NB4 (cell line): Measurements from ENCODE around the gene GPATCH4.

Experiments used
- CTCF ChIP-seq: IDR thresholded peaks from one replicate; pipeline ENCODE4 v1.5.1; 2012; ENCODE audit warnings: low read depth, low read length
- POLR2A ChIP-seq: IDR thresholded peaks from 2 replicates; pipeline ENCODE4 v1.6.1; 2011; ENCODE audit warnings: mild to moderate bottlenecking; ENCODE audit not compliant: insufficient read length; ENCODE audit errors: extremely low read depth
- TF ChIP-seq, protein P1 (sequence below): IDR thresholded peaks from 2 replicates; pipeline ENCODE4 v1.6.1; 2011; ENCODE audit warnings: low read depth, low read length

DNA sequence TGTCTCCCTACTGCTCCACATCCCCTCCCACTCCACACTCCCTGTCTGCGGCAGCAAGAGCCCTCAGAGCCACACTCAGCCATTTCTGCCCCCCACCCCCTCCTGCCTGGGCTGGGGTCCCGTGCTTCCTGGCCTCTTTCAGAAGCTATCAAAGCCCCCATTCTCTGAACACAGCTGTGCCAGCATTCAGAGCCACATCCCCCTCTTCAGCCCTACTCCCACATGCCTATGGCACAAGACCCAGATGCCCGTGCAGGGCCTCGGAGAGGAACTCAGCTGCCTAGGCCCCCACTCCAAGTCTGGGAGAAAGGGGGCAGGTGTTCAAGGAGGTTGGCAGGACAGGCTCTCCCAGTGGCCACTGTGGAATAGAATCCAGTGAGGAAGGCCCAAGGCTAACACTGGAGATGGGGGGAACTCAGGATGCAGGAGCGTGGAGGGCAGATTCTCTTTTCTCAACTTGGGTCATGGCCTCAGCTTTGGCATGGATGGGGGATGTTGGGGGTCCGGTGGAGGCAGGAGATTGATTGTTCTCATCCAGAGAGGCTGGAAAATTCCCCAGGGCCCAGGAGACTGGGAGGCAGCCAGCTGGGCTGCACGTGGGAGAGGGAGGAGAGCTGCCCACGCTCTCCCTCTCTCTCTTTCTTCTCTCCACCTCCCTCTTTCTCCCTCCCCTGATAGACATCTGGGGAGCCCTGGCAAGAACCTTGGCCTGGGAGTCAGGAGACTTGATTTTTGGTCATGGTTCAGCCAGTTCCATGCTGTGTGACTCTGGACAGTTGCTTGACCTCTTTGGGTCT, 37.1 kb upstream of the GPATCH4 start:
- TF ChIP-seq CTCF (no peak), POLR2A (no peak)
- TF ChIP-seq, protein P1, sequence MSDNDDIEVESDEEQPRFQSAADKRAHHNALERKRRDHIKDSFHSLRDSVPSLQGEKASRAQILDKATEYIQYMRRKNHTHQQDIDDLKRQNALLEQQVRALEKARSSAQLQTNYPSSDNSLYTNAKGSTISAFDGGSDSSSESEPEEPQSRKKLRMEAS, result no peak
